ENCODE results near the gene RALGAPA1. TPM values are rescaled to one million over a fixed set of nuclear protein-coding genes. Genes with fewer than 3 reads are reported as not detected.

RALGAPA1 gene
- total RNA-seq, 2 donors from 2014 or later: 65.5 to 66.6 TPM

- DNase-seq (ENCODE audit: low spot score): no peak
- Histone ChIP-seq H3K4me3 (no peak overlapping the region), H3K36me3 (no peaks in the 10 kb centered on the region), H3K27ac (no peak overlapping the region), H3K9me3 (no peaks in the 10 kb centered on the region), H3K27me3 (replicated peaks; ENCODE audit: insufficient read depth) (no peaks in the 10 kb centered on the region), H3K4me1 (replicated peaks) (no peaks in the 10 kb centered on the region)
- TF ChIP-seq POLR2A (IDR thresholded peaks at IDR 0.05) (no peak), POLR2AphosphoS5 (IDR thresholded peaks at IDR 0.05) (no peak), CTCF (IDR thresholded peaks at IDR 0.05) (no peak)
- intact Hi-C loops (cut with DNase I): no loop called here
These were observed 313.8 kb downstream of the RALGAPA1 start for GRCh38 chr14:35495278-35495677.

GRCh38 chr14:35492569-35493014 is 316.5 kb downstream of the RALGAPA1 start:
- DNase-seq (ENCODE audit: low spot score): no peak
- Histone ChIP-seq H3K9me3 (no peaks in the 10 kb centered on the region), H3K4me3 (no peak overlapping the region), H3K27ac (no peak overlapping the region), H3K36me3 (no peaks in the 10 kb centered on the region), H3K27me3 (replicated peaks; ENCODE audit: insufficient read depth) (no peaks in the 10 kb centered on the region), H3K4me1 (replicated peaks) (no peaks in the 10 kb centered on the region)
- intact Hi-C loops (cut with DNase I): no loop called here
- no peak for TF ChIP-seq POLR2AphosphoS5 (IDR thresholded peaks at IDR 0.05)
- TF ChIP-seq POLR2A (IDR thresholded peaks at IDR 0.05): no peak
- no peak for TF ChIP-seq CTCF (IDR thresholded peaks at IDR 0.05)

Small RNAs within 50 kb of the gene (small RNA-seq; reads per million reads assigned to genes)
- gene RF00322: 0 reads per million in 2 donors

Other genes with a start within 250 kb of the RALGAPA1 start
- 1 to 10 TPM; 5.2 to 6.6 TPM for gene BRMS1L, start 17.0 kb upstream of the RALGAPA1 start, total RNA-seq

All from prostate gland (tissue), 2 donors.